ENCODE data around the gene FAM163B. TPM values are rescaled to one million over a fixed set of nuclear protein-coding genes. Genes with fewer than 3 reads are reported as not detected.

FAM163B gene
- total and polyA plus RNA-seq, 2 donors (not counting 1 experiment from before 2014, with no cell fraction given), result not detected

- no peaks in the 10 kb centered on the region for H3K9me3 Mint-ChIP-seq (ENCODE audit: insufficient read depth)
- no peak overlapping the region for H3K27ac ChIP-seq (ENCODE audit: low read length in 2 of 2)
- H4K20me1 ChIP-seq (ENCODE audit: control insufficient read depth, insufficient read depth, low read length, poor library complexity, severe bottlenecking), result no peaks in the 10 kb centered on the region
- intact Hi-C loops (cut with micrococcal nuclease), result no loop called here
- H3K27me3 ChIP-seq (replicated peaks in 1 of 4; ENCODE audit: control extremely low read depth in 1 of 4, control insufficient read depth in 3 of 4, insufficient read depth in 4 of 4, low read length in 3 of 4), result peaks cover 0 to 21% (median 5%) of the 10 kb centered on the region in 4 experiments
- no peak overlapping the region for H3K4me3 Mint-ChIP-seq
- H3K4me3 ChIP-seq (ENCODE audit: control extremely low read depth in 1 of 5, extremely low read depth in 1 of 5, insufficient read depth in 1 of 5, low read depth in 2 of 5, low read length in 4 of 5), result no peak overlapping the region
- no peak overlapping the region for H3K4me2 ChIP-seq (replicated peaks; ENCODE audit: low read depth, low read length, poor library complexity, severe bottlenecking)
- H3K4me1 Mint-ChIP-seq, result peaks cover 6% of the 10 kb centered on the region
- DNase-seq (no peak), ATAC-seq (ENCODE audit: low read depth) (no peak)
- 69% methylated on average over 16 of the region's 16 CpGs for WGBS (ENCODE audit: insufficient coverage)
- peaks cover 7% of the 10 kb centered on the region in 2 donors for H3K4me1 ChIP-seq (ENCODE audit: control insufficient read depth in 2 of 2, insufficient read depth in 2 of 2, low read length in 2 of 2)
- TF ChIP-seq CTCF (IDR thresholded peaks at IDR 0.05) (no peak), EZH2 (IDR thresholded peaks at IDR 0.05; ENCODE audit: borderline replicate concordance, insufficient read depth, low read depth, low read length, poor library complexity, severe bottlenecking) (no peak)
- ChIA-PET POLR2A (no interaction called here), CTCF (no interaction called here)
- peaks cover 29% of the 10 kb centered on the region for H3K27me3 Mint-ChIP-seq
- H2AFZ ChIP-seq (ENCODE audit: insufficient read depth, low read depth, low read length, poor library complexity, severe bottlenecking), result no peak overlapping the region
- H3K9me3 ChIP-seq (ENCODE audit: control extremely low read depth in 1 of 3, control insufficient read depth in 2 of 3, insufficient read depth in 1 of 3, low read length in 2 of 3), result peaks cover 0 to 3% (median 0%) of the 10 kb centered on the region in 3 donors
- no peaks in the 10 kb centered on the region for H3K79me2 ChIP-seq (ENCODE audit: control insufficient read depth, insufficient read depth, low read length)
- no peak overlapping the region for H3K9ac ChIP-seq (ENCODE audit: low read length)
- no peaks in the 10 kb centered on the region for H3K36me3 ChIP-seq (replicated peaks in 1 of 2; ENCODE audit: control extremely low read depth in 1 of 2, control insufficient read depth in 1 of 2, extremely low read depth in 1 of 2, insufficient read depth in 2 of 2, low read length in 1 of 2)
- no peak overlapping the region for H3K27ac Mint-ChIP-seq
These were observed 6.0 kb upstream of the FAM163B start for GRCh38 chr9:133615186-133615585.

- Histone ChIP-seq H3K27me3 (replicated peaks in 1 of 4; ENCODE audit: control extremely low read depth in 1 of 4, control insufficient read depth in 3 of 4, insufficient read depth in 4 of 4, low read length in 3 of 4) (peaks cover 0 to 25% (median 7%) of the 10 kb centered on the region in 4 experiments), H3K4me3 (ENCODE audit: control extremely low read depth in 1 of 5, extremely low read depth in 1 of 5, insufficient read depth in 1 of 5, low read depth in 2 of 5, low read length in 4 of 5) (no peak overlapping the region), H2AFZ (ENCODE audit: insufficient read depth, low read depth, low read length, poor library complexity, severe bottlenecking) (no peak overlapping the region), H3K36me3 (replicated peaks in 1 of 2; ENCODE audit: control extremely low read depth in 1 of 2, control insufficient read depth in 1 of 2, extremely low read depth in 1 of 2, insufficient read depth in 2 of 2, low read length in 1 of 2) (no peaks in the 10 kb centered on the region), H3K9me3 (ENCODE audit: control extremely low read depth in 1 of 3, control insufficient read depth in 2 of 3, insufficient read depth in 1 of 3, low read length in 2 of 3) (peaks cover 0 to 3% (median 0%) of the 10 kb centered on the region in 3 donors), H3K4me1 (ENCODE audit: control insufficient read depth in 2 of 2, insufficient read depth in 2 of 2, low read length in 2 of 2) (peaks cover 2% of the 10 kb centered on the region in 2 donors), H3K79me2 (ENCODE audit: control insufficient read depth, insufficient read depth, low read length) (no peaks in the 10 kb centered on the region), H4K20me1 (ENCODE audit: control insufficient read depth, insufficient read depth, low read length, poor library complexity, severe bottlenecking) (no peaks in the 10 kb centered on the region), H3K4me2 (replicated peaks; ENCODE audit: low read depth, low read length, poor library complexity, severe bottlenecking) (no peak overlapping the region), H3K27ac (ENCODE audit: low read length in 2 of 2) (no peak overlapping the region), H3K9ac (ENCODE audit: low read length) (no peak overlapping the region)
- intact Hi-C loops (cut with micrococcal nuclease), result no loop called here
- ATAC-seq (ENCODE audit: low read depth) (no peak), DNase-seq (no peak)
- Mint-ChIP-seq H3K4me3 (no peak overlapping the region), H3K27ac (no peak overlapping the region), H3K9me3 (ENCODE audit: insufficient read depth) (no peaks in the 10 kb centered on the region), H3K27me3 (peaks cover 33% of the 10 kb centered on the region), H3K4me1 (peaks cover 1% of the 10 kb centered on the region)
- POLR2A ChIA-PET, result no interaction called here
- WGBS (ENCODE audit: insufficient coverage), result 53% methylated on average over 3 of the region's 5 CpGs
- TF ChIP-seq CTCF (IDR thresholded peaks at IDR 0.05) (no peak), EZH2 (IDR thresholded peaks at IDR 0.05; ENCODE audit: borderline replicate concordance, insufficient read depth, low read depth, low read length, poor library complexity, severe bottlenecking) (no peak)
- CTCF ChIA-PET, result no interaction called here
These were observed 5.5 kb upstream of the FAM163B start for GRCh38 chr9:133614678-133615077.
